IMR-90 (cell line): ENCODE measurements around the gene KCNIP1.

Experiments used
- BHLHE40 ChIP-seq: fragments of 150-350 bp; IDR thresholded peaks from 2 replicates; pipeline ENCODE4 v1.6.1; 2016; ENCODE audit warnings: mild to moderate bottlenecking, low read depth, low read length
- MXI1 ChIP-seq: IDR thresholded peaks from 2 replicates; pipeline ENCODE4 v1.6.1; 2012; ENCODE audit warnings: low read depth, mild to moderate bottlenecking, low read length, moderate library complexity, borderline replicate concordance
- POLR2A ChIP-seq: IDR thresholded peaks from 2 replicates; pipeline ENCODE4 v1.6.1; 2012; ENCODE audit warnings: mild to moderate bottlenecking, low read depth, low read length
- TF ChIP-seq, protein P1 (sequence below): conservative IDR thresholded peaks from 2 replicates; pipeline ENCODE4 v1.5.1; 2012; ENCODE audit warnings: mild to moderate bottlenecking, low read depth, low read length, improper control_type of control experiment
- TF ChIP-seq, protein P2 (sequence below): fragments of 150-350 bp; IDR thresholded peaks from 2 replicates; pipeline ENCODE4 v1.6.1; 2017; ENCODE audit warnings: mild to moderate bottlenecking, antibody characterized with exemption, low read length, low read depth

DNA sequence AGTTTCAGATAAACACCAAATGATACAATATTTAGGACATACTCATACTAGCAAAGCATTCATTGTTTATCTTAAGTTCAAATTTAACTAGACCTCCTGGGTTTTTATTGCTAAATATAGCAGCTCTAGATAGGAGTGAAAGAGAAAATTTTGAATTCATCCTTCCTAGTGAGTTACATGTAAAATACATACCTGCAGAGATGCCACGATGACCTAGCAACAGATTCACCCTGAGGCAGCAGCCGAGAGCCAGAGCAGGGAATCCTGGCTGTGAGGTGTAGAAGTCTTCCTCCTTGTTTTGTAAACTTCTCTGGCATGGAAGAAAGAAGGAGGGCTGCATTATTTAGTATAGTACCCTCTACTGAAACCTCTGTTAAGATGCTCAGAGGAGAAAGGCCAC is 253.8 kb downstream of the KCNIP1 start:
- TF ChIP-seq POLR2A (no peak), BHLHE40 (no peak), MXI1 (no peak)
- TF ChIP-seq, protein P1, sequence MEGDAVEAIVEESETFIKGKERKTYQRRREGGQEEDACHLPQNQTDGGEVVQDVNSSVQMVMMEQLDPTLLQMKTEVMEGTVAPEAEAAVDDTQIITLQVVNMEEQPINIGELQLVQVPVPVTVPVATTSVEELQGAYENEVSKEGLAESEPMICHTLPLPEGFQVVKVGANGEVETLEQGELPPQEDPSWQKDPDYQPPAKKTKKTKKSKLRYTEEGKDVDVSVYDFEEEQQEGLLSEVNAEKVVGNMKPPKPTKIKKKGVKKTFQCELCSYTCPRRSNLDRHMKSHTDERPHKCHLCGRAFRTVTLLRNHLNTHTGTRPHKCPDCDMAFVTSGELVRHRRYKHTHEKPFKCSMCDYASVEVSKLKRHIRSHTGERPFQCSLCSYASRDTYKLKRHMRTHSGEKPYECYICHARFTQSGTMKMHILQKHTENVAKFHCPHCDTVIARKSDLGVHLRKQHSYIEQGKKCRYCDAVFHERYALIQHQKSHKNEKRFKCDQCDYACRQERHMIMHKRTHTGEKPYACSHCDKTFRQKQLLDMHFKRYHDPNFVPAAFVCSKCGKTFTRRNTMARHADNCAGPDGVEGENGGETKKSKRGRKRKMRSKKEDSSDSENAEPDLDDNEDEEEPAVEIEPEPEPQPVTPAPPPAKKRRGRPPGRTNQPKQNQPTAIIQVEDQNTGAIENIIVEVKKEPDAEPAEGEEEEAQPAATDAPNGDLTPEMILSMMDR, result no peak
- TF ChIP-seq, protein P2, sequence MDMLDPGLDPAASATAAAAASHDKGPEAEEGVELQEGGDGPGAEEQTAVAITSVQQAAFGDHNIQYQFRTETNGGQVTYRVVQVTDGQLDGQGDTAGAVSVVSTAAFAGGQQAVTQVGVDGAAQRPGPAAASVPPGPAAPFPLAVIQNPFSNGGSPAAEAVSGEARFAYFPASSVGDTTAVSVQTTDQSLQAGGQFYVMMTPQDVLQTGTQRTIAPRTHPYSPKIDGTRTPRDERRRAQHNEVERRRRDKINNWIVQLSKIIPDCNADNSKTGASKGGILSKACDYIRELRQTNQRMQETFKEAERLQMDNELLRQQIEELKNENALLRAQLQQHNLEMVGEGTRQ, result no peak
